Left renal pelvis (tissue), 4 donors: ENCODE measurements around the gene TMEM164. TPM values are rescaled to one million over a fixed set of nuclear protein-coding genes. Genes with fewer than 3 reads are reported as not detected.

Source experiments
- DNase-seq, 4 donors: peaks; one replicate each; pipeline ENCODE4 v3.0.0-alpha.2; 2013; ENCODE audit warnings: low read depth in 4 of 4, low spot score in 3 of 4
- polyA plus RNA-seq, 4 donors: library from polyadenylated mRNA; unstranded; fragments of 120-200 nt; gene quantifications; one replicate each; pipeline ENCODE4 v1.2.1, GENCODE V29; 2013; ENCODE audit not compliant: insufficient read length in 4 of 4

Gene TMEM164
- polyA plus RNA-seq, 4 donors: 12.4 to 41.4 (median 37.9) TPM

DNA sequence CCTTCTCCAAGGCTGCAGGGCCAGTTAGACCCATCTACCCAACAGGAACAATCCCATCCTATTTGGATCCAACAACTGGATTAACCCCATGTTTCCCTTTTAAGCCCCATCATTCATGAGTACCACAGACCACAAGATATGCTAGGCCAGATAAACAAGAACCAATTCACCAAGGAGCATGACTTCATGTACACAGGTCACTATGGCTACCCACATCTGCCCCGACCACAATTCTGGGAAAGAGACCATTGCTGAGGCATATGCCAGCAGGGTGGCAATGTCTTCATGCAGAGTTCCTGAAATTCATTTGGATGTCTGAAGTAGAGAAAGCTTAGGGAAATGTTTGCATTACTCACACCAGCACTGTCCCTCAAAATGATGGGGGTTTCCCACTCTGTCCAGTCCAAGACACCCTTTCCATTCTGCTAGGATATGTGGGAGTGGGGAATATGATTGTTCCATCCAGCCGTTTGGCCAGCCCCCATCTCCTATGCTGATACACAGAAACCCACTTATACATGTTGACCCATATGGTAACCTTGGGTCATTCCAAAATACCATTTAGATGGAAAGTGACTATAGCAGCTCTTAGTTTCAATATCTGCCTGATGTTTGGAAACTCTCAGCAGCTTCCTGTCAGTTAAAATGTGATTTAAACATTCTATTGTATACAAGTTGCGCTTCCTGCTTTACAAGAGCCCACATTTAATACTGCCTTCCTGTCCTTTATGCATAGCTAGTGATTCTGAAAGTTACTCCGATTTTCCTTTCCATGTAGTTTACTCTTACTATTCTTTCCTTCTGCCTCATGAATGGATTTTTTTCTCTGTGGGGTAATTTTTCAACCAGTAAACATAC is 186.0 kb downstream of the TMEM164 start:
- DNase-seq: no peak

GRCh38 chrX:110192516-110192915 is 189.6 kb downstream of the TMEM164 start:
- DNase-seq: no peak

DNA sequence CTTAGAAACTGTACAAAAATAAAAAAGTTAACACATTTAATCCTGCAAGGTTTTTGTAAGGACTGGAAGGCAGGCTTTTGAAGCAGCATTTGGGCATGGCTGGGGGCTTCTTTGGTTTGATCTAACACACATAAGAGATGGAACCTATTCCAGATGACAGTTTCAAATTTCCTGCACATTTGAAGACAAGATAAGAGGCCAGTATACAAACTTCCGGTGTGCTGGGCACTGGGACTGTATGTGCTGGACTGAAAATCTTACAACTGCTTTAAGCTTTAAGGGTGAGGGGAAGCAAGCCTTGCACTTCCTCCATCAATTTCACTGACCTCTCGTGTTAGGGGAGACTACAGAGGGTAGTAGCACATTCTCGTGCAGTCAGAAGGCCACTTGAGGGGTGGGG is 192.1 kb downstream of the TMEM164 start:
- no peak for DNase-seq

DNA sequence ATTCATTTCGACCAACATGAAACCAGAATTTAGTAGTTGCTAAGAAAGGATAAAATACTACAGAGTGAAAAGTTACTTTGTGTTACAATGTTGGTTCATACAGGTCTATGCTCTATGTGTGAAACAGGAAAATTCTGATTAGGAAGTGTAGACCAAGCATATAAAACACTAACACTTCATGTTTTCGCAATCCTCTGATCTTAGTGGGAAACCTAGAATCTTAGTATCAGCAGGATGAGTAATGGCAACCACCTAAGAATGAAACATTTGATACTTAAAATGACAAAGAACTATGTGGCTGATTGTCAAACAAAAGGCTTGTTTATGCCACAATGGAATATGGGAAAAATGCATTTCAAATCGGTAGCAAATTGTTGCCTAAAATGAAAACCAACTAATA is 198.9 kb downstream of the TMEM164 start:
- no peak for DNase-seq

DNA sequence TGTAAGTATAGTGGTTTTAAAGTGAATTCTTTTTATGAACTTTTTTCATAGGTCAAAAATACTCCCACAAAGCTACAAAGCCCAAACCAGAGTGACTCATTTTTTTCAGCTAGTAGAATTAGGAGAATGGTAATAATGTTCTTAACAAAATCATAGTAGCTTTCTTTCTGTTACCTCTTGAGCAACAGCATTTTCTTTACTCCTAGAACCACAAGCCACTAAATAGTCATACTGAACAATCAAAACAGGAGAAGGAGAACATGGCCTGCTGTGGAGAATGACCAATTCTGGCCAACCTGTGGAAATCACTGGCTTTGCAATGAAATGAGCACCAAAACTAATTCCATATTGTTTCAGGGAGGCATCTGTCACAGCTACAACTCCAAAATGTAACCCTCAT is 202.1 kb downstream of the TMEM164 start:
- no peak for DNase-seq

GRCh38 chrX:110208092-110208491 is 205.2 kb downstream of the TMEM164 start:
- DNase-seq: no peak

GRCh38 chrX:110210417-110211139 is 207.7 kb downstream of the TMEM164 start:
- no peak for DNase-seq

- DNase-seq: no peak
Measured at GRCh38 chrX:110211340-110211739, 208.4 kb downstream of the TMEM164 start.

DNA sequence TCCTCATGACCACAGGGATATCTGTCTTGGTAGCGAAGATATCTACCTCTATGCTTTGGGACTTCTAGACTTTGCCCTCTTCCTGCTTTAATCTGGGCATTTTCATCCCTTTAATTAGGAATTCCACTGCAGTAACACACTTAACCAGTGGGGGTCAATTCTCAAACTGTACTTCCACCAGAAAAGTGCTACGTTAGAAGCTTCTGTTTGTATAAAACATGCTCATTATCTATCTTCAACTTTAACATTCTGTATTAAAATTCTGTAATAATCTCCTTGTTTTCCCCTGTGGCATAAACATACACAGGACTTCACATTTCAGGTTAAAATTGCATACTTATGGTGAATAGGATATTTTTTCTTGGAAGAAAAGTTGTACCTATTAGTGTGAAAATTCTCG is 209.4 kb downstream of the TMEM164 start:
- DNase-seq: no peak

DNA sequence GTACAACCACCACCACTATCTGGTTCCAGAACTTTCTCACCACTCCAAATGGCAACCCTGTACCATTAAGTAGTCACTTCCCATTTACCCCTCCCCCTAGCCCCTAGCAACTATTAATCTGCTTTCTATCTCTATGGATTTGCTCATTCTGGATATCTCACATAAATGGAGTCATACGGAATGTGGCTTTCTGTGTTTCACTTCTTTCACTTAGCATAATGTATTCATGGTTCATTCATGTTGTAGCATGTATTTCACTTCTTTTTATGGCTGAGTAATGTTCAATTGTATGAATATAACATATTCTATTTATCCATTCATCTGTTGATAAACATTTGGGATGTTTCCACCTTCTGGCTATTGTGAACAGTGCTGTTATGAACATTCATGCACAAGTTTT is 210.3 kb downstream of the TMEM164 start:
- no peak for DNase-seq

DNA sequence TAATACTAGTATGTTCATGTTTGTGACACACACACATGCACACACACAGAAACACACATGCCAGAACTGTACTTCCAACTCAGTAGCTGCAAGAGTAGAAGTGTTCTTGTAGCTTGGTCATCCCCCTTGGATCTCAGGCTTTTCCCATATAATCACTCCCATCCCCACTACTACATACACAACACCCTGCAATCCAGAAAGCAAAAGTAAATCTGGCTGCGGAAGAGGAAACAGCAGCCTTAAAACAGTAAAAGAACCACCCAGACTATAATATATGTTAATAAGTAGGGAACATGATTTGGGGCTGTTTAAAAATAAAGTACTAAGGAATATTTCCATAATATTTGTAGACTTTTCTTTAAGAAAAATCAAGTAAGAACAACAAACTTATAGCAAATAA is 211.8 kb downstream of the TMEM164 start:
- DNase-seq: no peak

DNA sequence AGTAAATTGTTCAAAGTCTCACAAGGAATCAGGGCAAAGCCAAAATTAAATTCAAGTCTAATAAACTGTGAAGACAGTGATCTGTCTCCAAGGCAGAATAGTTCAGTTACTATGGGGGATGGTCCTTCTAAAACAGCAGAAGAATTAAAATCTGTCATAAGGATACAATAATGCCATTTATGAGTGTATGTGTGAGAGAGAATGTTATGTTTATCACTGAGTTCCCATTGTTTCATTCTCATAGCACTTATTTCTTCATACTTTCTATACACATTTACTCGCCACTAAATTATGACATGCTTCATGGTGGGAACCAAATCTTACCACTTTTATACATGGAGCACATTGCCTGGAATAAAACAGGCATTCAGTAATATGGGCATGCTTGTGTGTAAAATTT is 212.5 kb downstream of the TMEM164 start:
- DNase-seq: no peak

DNA sequence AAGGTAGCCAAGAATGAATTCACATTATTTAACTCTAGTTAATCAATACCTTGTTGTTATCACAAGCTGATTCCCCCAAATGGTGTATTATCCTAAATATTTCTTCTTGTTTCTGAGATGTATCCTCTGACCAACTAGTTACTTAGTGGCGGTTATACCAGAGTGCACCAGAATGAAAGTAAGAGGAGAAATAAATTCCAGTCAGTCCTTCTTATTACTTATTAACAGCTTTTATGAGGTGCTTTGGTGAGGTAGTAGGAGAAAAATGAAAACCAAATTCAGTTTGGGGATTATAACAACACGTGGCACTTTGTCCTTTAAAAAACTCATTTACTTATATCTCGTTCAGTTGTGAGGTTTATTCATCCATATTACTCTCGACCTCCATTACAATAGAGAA is 213.1 kb downstream of the TMEM164 start:
- DNase-seq: no peak

- DNase-seq: no peak
Measured at GRCh38 chrX:110218591-110218990, 215.7 kb downstream of the TMEM164 start.

DNA sequence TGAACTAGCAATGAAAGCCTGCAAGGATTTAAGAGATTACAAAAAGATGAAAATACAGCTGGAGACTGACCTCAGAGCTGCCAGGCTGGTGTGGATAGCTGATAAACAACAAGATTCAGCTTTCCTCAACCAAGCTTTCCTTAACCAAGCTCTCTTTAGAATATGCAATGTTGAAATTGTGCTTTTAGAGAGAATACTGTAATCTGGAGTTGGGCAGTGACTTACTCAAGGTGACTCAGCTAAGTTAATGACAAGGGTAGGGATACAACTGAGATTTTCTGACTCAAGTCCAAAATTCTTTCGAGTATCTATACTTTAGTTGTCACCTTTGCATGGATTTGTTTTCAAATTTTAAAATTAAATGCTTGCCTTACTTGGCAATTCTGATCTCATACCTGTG is 217.0 kb downstream of the TMEM164 start:
- no peak for DNase-seq

GRCh38 chrX:110222497-110223257 is 219.8 kb downstream of the TMEM164 start:
- no peak for DNase-seq

DNA sequence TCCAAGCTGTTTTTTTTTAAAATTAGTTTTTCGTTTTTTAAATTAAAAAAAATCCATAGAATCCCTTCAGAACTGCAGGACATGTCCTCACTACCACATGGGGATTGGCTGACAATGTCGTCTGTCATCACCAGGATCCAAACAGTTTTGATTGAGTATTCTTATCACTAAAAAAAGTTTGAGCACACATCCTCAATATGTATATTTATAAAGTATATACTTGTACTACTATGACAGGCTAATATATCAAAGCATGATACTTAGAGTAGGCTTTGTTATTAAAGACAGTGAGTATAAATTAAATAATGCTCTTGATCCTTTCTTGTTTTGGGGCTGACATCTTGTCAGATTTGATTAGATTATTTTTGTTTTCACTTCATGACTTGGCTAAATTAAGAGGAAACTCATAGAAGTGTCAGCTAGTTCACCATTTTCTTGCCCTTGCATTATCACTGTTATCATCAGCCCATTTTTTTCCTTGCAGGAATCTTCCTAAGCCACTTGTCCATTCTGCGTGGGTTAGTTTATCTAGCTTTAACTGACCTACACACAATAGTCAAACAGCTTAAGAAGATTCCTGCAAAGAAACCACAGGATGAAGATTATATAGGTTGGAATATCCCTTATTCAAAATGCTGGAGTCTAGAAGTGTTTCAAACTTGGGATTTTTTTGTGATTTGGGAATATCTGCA is 222.2 kb downstream of the TMEM164 start:
- no peak for DNase-seq

- no peak for DNase-seq
Measured at GRCh38 chrX:110226931-110227330, 224.0 kb downstream of the TMEM164 start.
